Stimulated activated CD4-positive, alpha-beta T cell treated with anti-CD3 and anti-CD28 coated beads, Interleukin-1b, Interleukin-23, amount 100 ng/mL, for 1 hour (primary cell): ENCODE results near the gene PKD1L1.
"Not testable (repeated sequence)": the region's sequence is repeated elsewhere in the genome, so short reads cannot be mapped to it uniquely, and the experiment has no call there.

Experiments
- DNase-seq, 2 donors: peaks; one replicate each; pipeline ENCODE4 v3.0.0-alpha.2; 2020; ENCODE audit warnings: low read depth in 2 of 2

Gene PKD1L1

GRCh38 chr7:47818796-47819606 is 129.3 kb downstream of the PKD1L1 start:
- DNase-seq, result no peak

DNA sequence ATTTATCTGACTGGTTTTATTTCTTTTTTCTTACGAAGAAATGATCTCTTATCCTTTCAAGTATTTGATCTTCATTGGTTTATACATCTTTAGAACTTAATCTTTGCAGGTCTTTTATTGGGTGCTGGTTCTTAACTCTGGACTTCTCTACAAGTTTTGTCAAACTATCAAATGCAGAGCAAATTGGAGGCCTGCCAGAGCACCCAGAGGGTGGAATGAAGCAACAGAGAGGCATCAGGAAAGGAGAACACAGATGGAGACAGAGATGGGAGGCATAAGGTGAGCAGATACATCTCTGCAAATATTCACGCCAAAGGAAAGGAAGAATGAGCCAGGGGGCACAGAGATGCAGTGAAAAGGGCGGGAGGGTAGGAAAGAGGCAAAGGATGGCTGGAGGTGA is 130.3 kb downstream of the PKD1L1 start:
- DNase-seq, result no peak

GRCh38 chr7:47816647-47817046 is 131.6 kb downstream of the PKD1L1 start:
- DNase-seq, result no peak

DNA sequence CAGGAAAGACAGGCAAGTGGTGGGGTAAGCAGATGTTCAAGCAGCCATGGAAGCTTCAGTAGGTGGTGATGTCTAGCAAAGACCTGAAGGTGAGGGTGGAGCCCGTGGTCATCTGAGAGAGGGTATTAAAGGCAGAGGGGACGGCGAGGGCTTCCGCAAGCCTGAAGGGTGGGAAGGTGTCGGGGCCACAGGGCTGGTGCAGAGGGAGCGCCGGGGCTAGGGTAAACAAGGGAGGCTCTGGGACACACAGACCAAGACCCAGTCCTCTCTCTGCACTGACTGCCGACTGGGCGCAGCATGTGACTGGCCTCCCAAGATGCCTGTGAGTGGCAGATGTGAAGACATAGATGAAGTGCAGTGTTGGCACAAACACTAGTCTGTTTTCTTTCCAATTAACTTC is 132.4 kb downstream of the PKD1L1 start:
- DNase-seq, result no peak

DNA sequence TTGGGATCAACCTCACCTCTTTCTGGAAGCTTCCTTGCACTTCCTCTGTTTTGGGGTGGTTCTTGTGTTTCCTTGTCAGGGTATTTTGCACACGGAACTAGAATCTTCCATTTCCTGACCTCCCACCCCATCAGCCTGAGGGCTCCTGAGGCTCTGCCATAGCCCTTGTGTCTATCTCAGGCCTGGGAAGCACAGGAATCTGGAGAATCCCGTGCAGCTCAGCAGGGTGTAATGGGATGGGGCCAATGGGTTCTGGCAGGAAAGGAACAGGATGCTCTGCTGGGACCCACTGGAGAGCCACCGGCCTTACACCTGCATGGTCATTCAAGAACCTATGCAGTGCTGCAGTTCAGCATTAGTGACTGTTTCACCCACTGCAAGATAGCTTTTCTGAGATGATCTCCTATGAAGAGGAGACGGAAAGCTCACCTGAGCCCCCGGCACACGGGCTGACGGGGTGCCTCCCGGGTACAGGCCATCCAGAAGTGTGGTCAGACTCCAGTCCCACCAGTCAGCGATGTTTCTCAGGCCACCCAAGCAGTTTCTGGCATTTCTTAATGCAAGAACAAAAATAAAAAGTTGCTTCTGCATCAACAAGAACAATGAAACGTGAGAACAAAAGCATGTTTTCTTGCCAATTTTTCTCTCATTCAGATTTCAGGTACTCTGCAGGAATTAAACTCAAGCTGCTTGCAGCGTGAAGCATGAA is 133.2 kb downstream of the PKD1L1 start:
- no peak for DNase-seq

DNA sequence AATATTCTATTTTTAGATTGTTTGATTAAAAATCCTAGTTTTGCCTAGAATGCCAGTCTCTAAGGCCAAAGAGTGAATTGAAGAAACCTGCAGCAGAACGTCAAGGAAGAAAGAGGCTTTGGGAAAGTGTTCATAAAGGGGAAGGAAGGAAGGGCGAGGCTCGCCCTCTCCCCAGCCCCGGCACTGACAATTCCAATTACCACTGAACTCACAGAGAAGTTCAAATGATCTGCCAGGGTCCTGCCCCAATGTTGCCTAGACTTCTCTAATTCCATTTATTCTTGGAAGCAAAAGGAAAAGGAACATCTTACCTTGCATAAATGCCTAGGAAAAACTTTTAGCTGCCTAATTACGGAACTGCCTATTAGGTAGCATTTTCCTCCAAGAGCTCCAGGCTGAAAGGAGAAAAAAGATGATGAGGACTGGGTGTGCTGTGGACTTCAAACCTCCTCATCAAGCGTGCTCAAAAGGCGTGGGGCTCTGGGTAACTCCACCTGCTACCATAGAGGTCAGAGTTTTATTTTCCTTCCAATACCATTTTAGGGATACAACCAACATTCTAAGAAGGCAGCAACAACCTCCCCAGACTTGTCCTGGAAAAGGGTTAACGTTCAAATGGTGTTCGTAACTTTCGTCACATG is 134.5 kb downstream of the PKD1L1 start:
- DNase-seq, result no peak

- no peak for DNase-seq
Measured at GRCh38 chr7:47812429-47813136, 135.7 kb downstream of the PKD1L1 start.

- no peak for DNase-seq
Measured at GRCh38 chr7:47811632-47812380, 136.5 kb downstream of the PKD1L1 start.

GRCh38 chr7:47809387-47809786 is 138.9 kb downstream of the PKD1L1 start:
- DNase-seq, result no peak

- DNase-seq, result no peak
Measured at GRCh38 chr7:47808321-47808720, 139.9 kb downstream of the PKD1L1 start.

GRCh38 chr7:47807756-47808155 is 140.5 kb downstream of the PKD1L1 start:
- DNase-seq, result no peak

DNA sequence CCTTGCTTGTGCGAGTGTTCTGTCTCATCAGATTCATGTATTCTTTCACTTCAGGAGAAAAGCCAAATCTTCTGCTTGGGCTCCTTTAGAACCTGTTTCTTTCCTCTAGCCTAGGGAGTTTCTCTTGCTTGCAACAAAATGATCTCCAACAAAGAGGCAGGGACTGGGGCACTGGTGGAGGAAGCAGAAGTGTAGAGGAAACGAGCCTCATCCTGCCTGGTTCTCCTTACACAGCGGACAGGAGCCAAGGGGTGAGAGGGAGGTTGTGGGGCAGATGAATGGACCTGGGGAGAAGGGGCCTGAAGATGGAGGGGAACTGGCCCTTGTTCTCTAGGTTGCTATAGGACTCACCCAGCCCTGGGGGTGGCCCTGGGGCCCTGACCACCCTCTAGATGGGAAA is 141.1 kb downstream of the PKD1L1 start:
- no peak for DNase-seq

DNA sequence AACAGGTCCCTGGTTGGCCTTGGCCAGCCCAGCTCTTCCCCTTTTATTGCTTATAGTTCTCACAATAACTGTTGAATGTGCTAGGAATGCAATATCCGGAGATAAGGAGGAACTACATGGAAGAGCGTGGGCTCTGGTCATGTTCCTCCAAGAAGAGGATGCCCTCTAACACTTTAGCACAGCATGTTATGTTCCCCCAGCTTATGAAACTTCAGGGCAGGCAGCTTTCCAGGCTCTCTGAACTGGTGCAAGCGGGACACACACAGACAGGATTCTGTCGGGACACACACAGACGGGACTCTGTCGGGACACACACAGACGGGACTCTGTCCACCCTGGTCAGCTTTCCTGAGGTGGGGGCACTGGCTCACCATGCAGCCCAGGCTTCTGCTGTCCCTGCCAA is 141.6 kb downstream of the PKD1L1 start:
- no peak for DNase-seq

DNA sequence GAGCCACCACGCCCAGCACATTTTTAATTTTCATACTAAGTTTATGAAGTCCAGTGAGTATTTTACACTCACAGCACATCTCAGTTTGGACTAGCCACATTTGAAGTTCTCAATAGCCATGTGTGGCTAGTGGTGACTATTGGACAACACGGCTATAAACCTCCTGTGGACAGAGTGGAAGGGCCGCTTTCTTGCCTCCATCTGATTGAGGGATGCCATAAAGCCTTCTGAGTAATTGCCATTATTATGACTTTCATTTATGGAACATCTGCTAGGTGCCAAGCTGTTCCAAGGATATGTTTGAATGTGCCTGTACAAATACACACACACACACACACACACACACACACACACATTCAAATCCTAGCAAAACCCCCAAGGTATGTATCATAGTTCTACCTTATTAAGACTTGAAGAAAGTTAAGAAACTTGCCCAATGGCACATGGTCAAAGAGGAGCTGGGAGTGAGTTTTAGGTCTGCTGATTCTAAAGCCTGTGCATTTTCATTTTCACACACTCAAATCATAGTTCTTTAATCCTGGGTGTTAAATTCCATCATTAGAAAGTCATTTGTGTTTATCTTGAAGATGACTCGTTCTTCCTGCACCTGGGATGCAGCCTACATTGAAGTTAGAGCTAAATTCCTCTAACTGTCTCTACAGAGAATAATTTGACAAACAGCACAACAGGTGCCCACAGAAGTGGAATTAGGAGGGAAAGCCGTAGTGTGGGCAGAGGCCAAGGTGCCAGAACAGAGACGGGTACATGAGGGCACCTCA is 143.3 kb downstream of the PKD1L1 start:
- DNase-seq, result no peak

DNA sequence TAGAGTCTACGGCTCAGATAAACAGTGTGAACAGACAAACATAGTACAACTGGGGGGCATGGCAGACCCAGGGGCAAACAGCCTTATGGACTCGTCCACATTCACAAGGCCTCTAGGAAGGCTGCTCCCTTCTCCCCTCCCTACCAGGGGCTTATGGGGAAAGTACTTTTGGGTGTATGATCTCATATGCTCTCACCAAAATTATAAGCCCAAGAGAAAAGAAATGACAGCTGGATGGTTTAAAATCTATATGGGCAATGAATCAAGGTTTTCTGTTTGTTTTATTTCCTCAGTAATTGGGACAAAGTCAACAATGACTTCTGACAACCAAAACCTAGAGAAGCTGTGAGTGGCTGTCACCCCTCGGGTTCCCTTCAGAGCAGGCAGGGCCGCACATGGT is 144.4 kb downstream of the PKD1L1 start:
- DNase-seq, result no peak

GRCh38 chr7:47803025-47803424 is 145.2 kb downstream of the PKD1L1 start:
- no peak for DNase-seq

DNA sequence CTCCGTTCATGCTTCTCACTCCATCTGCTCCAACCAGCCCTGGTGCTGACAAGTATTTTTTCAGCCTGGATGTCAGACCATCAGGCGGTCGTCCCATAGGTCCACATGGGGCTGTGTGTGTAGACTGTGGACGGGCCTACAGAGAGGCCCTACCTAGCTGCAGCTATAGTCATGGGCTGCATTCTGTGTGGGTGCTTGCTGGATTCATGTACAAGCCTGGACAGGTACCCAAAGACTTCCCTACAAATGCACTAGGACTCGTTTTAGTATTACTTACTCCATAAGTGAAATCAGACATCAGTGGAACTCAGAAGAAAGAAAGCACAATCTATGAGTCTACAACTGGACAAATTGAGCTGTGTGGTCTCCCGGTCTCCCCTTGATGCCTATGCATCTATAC is 146.8 kb downstream of the PKD1L1 start:
- no peak for DNase-seq

DNA sequence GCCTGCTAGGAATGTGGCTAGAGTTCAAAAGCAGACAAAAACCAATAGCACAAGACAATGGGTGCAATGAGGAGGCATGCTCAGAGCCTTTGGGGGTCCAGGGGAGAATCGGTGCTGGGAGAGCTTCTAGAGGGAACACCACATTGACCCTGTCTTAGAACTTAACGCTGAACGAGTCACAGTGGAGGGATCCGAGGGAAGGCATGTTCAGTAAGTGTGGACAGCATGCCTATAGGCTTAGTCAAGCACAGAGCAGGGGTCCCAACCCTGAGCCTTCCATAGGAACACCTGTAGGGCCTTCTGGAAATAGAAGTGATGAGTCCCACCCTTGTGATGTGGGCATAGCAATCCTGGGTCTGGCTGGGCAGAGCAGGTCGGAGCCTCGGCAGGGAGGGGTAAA is 148.7 kb downstream of the PKD1L1 start:
- no peak for DNase-seq

DNA sequence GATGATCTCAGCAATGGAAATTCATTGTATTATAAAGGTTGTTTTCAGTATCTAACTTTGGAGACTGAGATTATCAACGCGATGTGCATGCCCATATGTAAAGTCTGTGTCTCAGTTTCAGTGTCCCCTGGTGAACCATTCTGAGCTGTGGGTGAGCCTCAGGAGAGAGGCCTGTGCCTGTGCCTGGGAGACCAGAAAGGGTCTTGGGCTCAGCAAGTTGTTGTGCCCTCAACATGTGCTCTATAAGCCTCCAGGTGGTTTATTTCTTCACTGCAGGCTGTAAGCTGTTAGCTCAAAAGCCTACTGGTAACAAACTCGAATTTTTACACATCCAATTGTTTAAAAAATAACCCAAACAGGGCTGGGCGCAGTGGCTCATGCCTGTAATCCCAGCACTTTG is 151.9 kb downstream of the PKD1L1 start:
- DNase-seq, result no peak

DNA sequence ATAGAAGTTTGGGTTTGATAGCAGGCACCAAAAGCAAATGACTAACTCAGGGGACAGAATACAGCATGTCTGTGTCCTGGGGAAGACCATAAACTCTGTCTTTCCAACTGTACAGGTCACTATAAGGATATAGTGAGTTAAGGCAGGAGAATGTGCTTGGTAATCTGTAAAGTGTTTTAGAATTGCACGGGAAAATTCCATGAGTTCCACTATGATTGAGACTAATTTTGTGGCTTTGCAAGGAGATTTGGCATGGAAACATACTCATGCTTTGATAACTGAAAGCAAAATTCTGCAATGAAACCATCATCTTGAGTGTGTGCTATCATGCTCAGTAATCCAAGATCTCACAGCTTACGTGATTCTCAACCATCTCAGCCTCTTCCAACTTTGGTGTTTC is 152.6 kb downstream of the PKD1L1 start:
- no peak for DNase-seq

DNA sequence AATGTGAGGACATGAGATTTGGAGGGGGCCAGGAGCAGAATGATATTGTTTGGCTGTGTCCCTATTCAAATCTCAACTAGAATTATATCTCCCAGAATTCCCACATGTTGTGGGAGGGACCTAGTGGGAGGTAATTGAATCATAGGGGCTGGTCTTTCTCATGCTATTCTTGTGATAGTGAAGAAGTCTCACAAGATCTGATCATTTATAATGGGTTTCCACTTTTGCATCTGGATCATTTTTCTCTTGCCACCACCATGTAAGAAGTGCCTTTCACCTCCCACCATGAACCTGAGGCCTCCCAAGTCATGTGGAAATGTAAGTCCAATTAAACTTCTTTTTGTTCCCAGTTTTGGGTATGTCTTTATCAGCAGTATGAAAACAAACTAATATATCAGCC is 153.1 kb downstream of the PKD1L1 start:
- DNase-seq, result not testable (repeated sequence)
